HUES6 (cell line): ENCODE data around the gene SFT2D1.
A peak's percentile ranks its signal among the peaks of the same experiment; 100 is the strongest.

Source experiments
- H3K27ac ChIP-seq: 2 replicates; pipeline ENCODE4 v1.7.0; 2013; ENCODE audit warnings: low read depth, mild to moderate bottlenecking, low read length, inconsistent platforms
- H3K27me3 ChIP-seq: 2 replicates; pipeline ENCODE4 v1.6.1; 2013; ENCODE audit warnings: low read length; ENCODE audit not compliant: control insufficient read depth, insufficient read depth
- H3K36me3 ChIP-seq: 2 replicates; pipeline ENCODE4 v1.6.1; 2013; ENCODE audit warnings: low read length; ENCODE audit not compliant: control insufficient read depth, insufficient read depth
- H3K4me1 ChIP-seq: 2 replicates; pipeline ENCODE4 v1.6.1; 2013; ENCODE audit warnings: low read length; ENCODE audit not compliant: control insufficient read depth, insufficient read depth
- H3K4me3 ChIP-seq: 2 replicates; pipeline ENCODE4 v1.5.1; 2013; ENCODE audit warnings: low read depth, low read length
- H3K9ac ChIP-seq: one replicate; pipeline ENCODE4 v1.6.1; 2013; ENCODE audit warnings: mild to moderate bottlenecking, low read length
- H3K9me3 ChIP-seq: 2 replicates; pipeline ENCODE4 v1.6.1; 2013; ENCODE audit warnings: low read depth, low read length; ENCODE audit not compliant: control insufficient read depth, insufficient read depth

Gene SFT2D1

DNA sequence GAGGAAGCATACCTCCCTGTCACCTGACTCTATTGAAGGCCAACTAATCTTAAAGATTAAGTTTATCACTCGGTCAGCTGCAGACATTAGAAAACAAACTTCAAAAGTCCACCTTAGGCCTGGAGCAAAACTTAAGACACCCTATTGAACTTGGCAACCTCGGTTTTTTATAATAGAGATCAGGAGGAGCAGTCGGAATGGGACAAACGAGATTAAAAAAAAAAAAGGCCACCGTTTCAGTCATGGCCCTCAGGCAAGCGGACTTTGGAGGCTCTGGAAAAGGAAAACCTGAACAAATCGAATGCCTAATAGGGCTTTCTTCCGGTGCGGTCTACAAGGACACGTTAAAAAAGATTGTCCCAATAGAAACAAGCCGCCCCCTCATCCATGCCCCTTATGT, 26.9 kb downstream of the SFT2D1 start:
- no peak overlapping the region for H3K27ac ChIP-seq
- peaks cover 12% of the 10 kb centered on the region for H3K36me3 ChIP-seq
- H3K27me3 ChIP-seq, result peaks cover 4% of the 10 kb centered on the region
- H3K9me3 ChIP-seq, result no peaks in the 10 kb centered on the region
- H3K4me1 ChIP-seq, result peaks cover 10% of the 10 kb centered on the region; the same call in 1 of the 2 replicates
- no peak overlapping the region for H3K4me3 ChIP-seq
- no peak overlapping the region for H3K9ac ChIP-seq

DNA sequence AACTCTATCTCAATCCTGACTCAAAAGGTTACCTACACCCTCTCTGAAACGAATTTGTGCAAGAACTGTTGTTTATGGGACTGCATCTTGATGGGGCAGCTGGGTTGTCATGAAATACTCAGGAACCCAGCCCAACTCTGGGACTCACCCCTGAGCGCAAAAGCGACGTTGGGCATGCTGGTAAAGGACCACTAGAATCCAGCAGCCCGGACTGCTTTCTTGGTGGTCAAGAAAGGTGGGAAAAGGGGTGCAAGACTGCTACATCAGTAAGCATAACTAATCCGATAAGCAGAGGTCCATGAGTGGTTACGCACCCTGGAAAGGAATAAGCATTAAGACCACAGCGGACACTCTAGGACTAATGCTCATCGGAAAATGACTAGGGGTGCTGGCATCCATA, 27.9 kb downstream of the SFT2D1 start:
- H3K36me3 ChIP-seq, result 0 out of 2 replicates have a peak, but pooled peaks cover 5% of the 10 kb centered on the region

DNA sequence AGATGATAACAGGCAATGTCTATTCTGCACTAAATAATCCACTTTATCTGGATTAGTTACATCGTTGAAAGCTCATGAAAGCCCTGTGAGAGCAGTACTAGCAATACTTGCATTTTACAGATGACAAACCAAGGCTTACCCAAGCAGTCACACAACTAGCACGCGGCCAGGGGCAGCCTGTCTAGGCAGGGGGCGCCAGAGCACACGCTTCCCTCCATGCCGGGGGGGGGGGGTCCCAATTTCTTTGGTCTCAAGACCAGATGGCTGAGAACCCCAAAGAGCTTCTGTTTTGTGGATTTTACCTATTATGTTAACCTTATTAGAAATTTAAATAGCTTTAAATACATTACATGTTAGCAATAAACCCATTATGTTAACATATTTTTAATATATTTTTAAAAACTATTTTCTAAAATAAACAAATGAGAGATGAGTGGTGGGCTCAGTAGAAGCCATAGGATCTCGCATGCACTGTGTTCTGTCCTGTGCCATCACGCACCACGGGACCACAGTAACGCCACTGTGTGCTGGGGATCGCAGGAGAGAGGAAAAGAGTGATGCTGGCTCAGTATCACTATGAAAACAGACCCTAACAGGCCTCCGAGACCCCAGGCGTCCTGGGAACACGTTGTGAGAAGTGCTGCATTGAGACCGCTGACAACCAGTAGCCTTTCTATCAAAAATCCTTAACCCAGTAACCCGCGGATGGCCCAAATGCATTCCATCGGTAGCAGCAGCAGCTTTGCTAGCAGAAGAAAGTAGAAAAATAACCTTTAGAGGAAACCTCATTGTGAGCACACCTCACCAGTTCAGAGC, 28.9 kb downstream of the SFT2D1 start:
- peaks cover 19% of the 10 kb centered on the region; the same call in 1 of the 2 replicates for H3K4me1 ChIP-seq
- H3K27me3 ChIP-seq, result peaks cover 24% of the 10 kb centered on the region
- H3K9ac ChIP-seq, result no peak overlapping the region
- H3K9me3 ChIP-seq, result no peaks in the 10 kb centered on the region
- no peak overlapping the region for H3K27ac ChIP-seq
- no peaks in the 10 kb centered on the region for H3K36me3 ChIP-seq
- no peak overlapping the region for H3K4me3 ChIP-seq

More for the DNA sequence above, 27.9 kb downstream of the SFT2D1 start:
- H3K4me3 ChIP-seq, result no peak overlapping the region
- H3K4me1 ChIP-seq, result peaks cover 14% of the 10 kb centered on the region; the same call in 1 of the 2 replicates
- no peak overlapping the region for H3K9ac ChIP-seq
- no peak overlapping the region for H3K27ac ChIP-seq
- peaks cover 14% of the 10 kb centered on the region for H3K27me3 ChIP-seq
- H3K9me3 ChIP-seq, result no peaks in the 10 kb centered on the region

DNA sequence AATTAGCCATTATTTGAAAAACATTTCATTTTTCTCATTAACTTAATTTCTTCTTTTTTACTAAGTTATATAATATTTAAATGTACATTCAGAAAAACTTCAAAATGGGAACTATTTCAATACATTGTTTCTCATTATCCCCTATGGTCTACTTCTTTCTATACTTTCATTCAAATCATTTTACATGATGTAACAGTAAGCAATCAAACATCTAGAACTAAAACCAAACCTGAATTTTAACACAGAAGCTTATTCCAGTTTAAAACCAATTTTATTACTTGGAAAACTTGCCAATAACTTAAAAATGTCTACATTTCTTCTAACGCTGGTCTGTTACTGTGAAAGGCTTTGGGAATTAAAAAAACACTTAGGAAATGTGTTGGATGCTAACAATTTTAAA, 29.5 kb downstream of the SFT2D1 start:
- no peaks in the 10 kb centered on the region for H3K36me3 ChIP-seq
- no peak overlapping the region for H3K27ac ChIP-seq
- no peak overlapping the region for H3K9ac ChIP-seq
- H3K9me3 ChIP-seq, result no peaks in the 10 kb centered on the region
- H3K4me1 ChIP-seq, result peaks cover 19% of the 10 kb centered on the region; the same call in 1 of the 2 replicates
- no peak overlapping the region for H3K4me3 ChIP-seq
- H3K27me3 ChIP-seq, result peaks cover 30% of the 10 kb centered on the region

DNA sequence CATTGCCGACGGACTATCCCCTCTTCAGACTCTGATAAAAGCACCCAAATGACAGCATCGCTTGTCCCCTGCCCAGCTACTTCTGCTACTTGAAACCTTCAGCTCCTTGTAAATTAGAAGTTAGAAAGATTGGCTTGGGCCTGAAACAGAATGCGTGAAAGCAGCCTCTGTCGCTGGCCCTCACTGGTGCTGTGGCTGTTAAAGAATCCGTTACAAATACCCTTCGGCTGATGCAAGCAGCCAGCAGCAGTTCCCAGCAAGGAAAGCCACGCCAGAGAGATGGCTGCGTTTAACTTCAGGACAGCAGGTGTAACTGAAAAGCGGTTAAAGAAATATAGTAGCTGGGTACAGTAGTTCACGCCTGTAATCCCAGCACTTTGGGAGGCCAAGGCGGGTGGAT, 31.7 kb downstream of the SFT2D1 start:
- Histone ChIP-seq H3K9ac (no peak overlapping the region), H3K27me3 (peaks cover 52% of the 10 kb centered on the region), H3K36me3 (no peaks in the 10 kb centered on the region), H3K9me3 (no peaks in the 10 kb centered on the region), H3K4me1 (peaks cover 19% of the 10 kb centered on the region; the same call in 1 of the 2 replicates), H3K4me3 (no peak overlapping the region), H3K27ac (no peak overlapping the region)

DNA sequence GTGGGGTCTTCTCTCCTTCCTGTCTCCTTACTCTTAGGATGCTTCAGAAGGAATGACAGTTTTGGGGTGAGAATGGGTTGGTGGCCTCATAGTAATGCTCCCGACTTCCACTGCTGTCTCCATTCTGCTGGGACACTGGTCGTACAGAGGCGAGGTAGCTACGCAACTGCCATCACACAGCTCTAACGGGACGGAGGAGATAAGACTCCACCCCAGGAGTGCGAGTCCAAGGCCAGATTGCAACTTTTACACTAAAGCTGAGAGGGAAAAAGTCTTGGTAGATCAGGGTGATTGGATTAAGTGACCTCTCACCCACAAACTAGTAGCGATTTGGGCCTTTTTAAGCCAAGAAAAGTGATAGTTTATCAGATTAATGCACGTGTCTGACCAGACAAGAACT, 32.4 kb downstream of the SFT2D1 start:
- Histone ChIP-seq H3K4me3 (no peak overlapping the region), H3K27ac (no peak overlapping the region), H3K27me3 (peaks cover 59% of the 10 kb centered on the region), H3K4me1 (peaks cover 19% of the 10 kb centered on the region; the same call in 1 of the 2 replicates), H3K9ac (no peak overlapping the region), H3K36me3 (no peaks in the 10 kb centered on the region), H3K9me3 (no peaks in the 10 kb centered on the region)

DNA sequence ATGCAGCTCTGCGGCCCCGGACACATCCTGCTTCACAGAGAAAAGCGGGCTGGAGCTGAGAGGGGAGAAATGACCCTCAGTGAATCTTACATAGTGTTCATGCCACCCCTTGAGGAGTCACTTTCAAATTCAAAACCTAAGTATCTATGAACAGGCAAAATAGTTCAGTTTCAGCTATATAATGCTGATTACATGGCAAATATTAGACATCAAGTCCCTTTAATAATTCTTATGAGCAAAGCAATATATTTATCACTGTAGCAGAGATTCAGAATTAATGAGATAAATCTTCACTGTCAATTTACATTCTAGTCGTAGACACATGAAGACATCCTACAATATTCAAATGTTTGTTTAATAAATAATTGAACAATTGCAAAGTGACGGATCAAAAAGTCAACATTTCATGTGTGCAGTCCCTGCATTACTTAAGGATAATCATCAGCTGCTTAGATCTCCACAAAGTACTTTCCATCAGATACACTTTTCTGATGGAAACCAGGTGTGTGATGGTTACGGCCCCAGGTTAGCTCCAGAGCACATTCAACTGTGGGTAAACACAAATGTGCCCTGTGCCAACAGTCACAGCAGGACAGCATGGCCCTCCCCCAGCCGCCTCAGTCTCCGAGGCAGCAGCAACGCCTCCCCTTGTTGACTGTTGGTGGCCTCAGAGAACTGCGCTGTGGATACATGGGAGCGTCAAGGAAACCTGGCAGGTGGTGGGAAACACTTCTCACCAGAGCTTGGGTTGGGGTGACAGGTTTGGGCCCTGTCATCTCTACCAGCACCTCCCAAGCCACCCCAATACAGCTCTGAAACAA, 33.4 kb downstream of the SFT2D1 start:
- Histone ChIP-seq H3K9ac (no peak overlapping the region), H3K36me3 (no peaks in the 10 kb centered on the region), H3K4me3 (peak overlapping the region; percentile 72), H3K4me1 (peaks cover 19% of the 10 kb centered on the region; the same call in 1 of the 2 replicates), H3K27ac (no peak overlapping the region), H3K9me3 (no peaks in the 10 kb centered on the region), H3K27me3 (peaks cover 61% of the 10 kb centered on the region)

DNA sequence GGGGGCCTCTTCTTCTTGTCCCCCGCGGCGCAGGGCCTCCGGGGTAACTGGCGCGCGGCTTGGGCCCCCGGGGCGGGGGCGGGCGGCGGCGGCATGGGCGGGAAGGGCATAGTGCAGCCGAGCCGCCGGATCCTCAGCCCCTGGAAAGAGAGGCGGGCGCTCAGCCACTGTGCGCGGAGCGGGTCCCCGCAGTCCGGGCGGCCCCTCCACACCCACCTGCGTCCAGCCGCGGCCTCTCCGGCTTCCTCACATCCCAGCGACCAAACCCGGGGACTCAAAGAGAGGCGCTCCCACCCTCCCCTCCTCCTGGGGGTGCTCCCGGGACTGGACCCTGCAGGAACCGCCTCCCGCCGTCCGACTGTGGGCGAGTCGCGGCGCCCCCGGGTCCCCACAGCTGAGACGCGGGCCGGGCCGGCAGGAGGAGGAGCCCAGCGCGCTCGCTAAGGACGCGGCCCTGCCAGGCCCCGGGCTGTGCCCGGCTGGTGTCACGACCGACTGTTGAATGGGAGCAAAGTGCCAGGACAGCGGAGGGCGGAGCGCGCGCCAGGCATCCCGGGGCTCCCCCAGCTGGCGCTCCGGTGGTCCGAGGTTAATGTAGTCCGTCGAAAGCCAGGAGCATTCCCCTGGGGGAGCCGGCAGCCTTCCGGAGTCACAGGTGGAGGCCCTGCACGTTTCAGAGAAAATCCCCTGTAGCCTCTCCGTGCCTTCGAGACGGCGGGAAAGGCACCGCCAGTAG, 34.1 kb downstream of the SFT2D1 start, which contains the start of gene PRR18:
Gene PRR18 (minus strand): TSS at position 360 of the 736 bp plus-strand sequence. CDS start 250 bp downstream, at position 110.
- Histone ChIP-seq H3K27ac (no peak within 1 kb of the TSS), H3K4me3 (peak within 1 kb of the TSS; percentile 72), H3K4me1 (peaks cover 15% of the 10 kb centered on the region; the same call in 1 of the 2 replicates), H3K27me3 (peaks cover 61% of the 10 kb centered on the region), H3K9me3 (no peaks in the 10 kb centered on the region), H3K9ac (peak within 1 kb of the TSS; percentile 12), H3K36me3 (no peaks in the 10 kb centered on the region)

DNA sequence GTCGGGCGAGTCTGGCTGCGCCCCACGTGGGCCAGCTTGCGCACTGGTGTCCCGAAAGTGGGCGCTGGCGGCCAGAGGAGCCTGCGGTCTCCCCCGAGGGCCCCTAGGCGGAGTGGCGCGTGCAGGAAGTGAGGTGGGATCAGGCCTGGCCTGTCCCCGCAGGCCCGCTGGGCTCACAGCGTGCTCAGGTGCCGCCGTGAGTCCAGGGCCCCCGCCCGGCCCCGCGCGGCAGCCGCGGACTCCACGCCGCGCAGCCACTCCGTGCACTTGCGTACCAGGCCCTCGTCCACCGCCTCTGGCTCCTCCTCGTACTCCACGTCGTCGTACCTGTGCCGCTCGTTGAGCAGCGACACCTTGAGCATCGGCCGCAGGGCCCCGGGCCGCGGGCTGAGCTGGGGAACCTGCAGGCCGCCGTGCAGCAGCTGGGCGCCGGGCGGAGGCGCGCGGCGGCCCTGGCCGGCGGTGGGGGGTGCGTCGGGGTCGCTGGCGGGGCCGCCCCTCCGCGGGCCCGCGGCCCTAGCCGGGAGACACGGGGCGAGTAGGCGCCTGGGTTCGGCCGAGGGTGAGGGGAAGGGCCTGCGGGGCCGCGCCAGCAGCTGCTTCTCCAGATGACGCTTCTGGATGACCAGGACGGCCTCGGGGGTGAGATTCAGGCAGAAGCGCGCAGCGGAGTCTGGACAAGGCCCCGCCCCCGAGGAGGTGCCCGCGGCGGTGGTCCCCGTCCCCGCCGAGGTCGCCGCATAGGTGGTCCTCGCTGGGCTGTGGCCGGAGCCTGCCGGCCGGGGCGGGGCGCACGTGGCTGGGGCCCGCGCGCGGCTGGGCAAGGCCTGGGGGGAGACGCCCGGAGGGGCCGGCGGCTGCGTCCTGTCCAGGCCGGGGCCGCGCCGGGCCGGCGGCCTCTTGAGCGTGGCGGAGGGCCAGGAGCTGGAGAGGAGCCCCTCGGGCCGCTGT, 35.0 kb downstream of the SFT2D1 start:
- Histone ChIP-seq H3K36me3 (no peaks in the 10 kb centered on the region), H3K9me3 (no peaks in the 10 kb centered on the region), H3K27me3 (peaks cover 61% of the 10 kb centered on the region), H3K4me1 (peaks cover 15% of the 10 kb centered on the region; the same call in 1 of the 2 replicates), H3K4me3 (peak overlapping the region; percentile 72), H3K27ac (no peak overlapping the region), H3K9ac (no peak overlapping the region)
